HL-60 (cell line): ENCODE data around the gene PTPRN2.
"Not testable (repeated sequence)": the region's sequence is repeated elsewhere in the genome, so short reads cannot be mapped to it uniquely, and the experiment has no call there.

Experiments used
- DNase-seq, 2 experiments: peaks; one replicate each; pipeline ENCODE4 v3.0.0-alpha.2; 2010 to 2020; ENCODE audit warnings: low read depth in 1 of 2, low spot score in 1 of 2
- H3K27ac ChIP-seq: fragments of 250-450 bp; sonication (Bioruptor Pico); replicated peaks from 2 replicates; pipeline ENCODE4 v1.5.1; 2020; ENCODE audit warnings: mild to moderate bottlenecking, moderate library complexity
- H3K27me3 ChIP-seq: fragments of 250-450 bp; sonication (Bioruptor Pico); 2 replicates; pipeline ENCODE4 v1.5.1; 2021; ENCODE audit warnings: mild to moderate bottlenecking, moderate library complexity; ENCODE audit not compliant: insufficient read depth, poor library complexity, severe bottlenecking
- H3K4me3 ChIP-seq: replicated peaks from 2 replicates; pipeline ENCODE4 v1.5.1; 2011; ENCODE audit warnings: mild to moderate bottlenecking, control low read depth, low read length; ENCODE audit not compliant: insufficient read depth
- GABPA ChIP-seq: IDR thresholded peaks from 2 replicates; pipeline ENCODE4 v1.6.1; 2012; ENCODE audit warnings: low read depth
- POLR2AphosphoS5 ChIP-seq: IDR thresholded peaks from 2 replicates; pipeline ENCODE4 v1.6.1; 2012; ENCODE audit warnings: low read depth
- REST ChIP-seq: IDR thresholded peaks from 2 replicates; pipeline ENCODE4 v1.6.1; 2012; ENCODE audit warnings: low read depth; ENCODE audit not compliant: insufficient replicate concordance
- SPI1 ChIP-seq: IDR thresholded peaks from 2 replicates; pipeline ENCODE4 v1.6.1; 2012; ENCODE audit warnings: low read depth, mild to moderate bottlenecking, borderline replicate concordance
- TF ChIP-seq, protein P1 (sequence below): IDR thresholded peaks from one replicate; pipeline ENCODE4 v1.5.1; 2011; ENCODE audit warnings: low read length, control low read depth, inconsistent platforms; ENCODE audit not compliant: insufficient read depth

PTPRN2 gene

GRCh38 chr7:158343526-158343925 is 244.1 kb downstream of the PTPRN2 start:
- Histone ChIP-seq H3K27ac (no peak overlapping the region), H3K4me3 (no peak overlapping the region), H3K27me3 (no peaks in the 10 kb centered on the region)
- DNase-seq: no peak
- TF ChIP-seq SPI1 (no peak), GABPA (no peak), REST (no peak), POLR2AphosphoS5 (no peak)
- TF ChIP-seq, protein P1, sequence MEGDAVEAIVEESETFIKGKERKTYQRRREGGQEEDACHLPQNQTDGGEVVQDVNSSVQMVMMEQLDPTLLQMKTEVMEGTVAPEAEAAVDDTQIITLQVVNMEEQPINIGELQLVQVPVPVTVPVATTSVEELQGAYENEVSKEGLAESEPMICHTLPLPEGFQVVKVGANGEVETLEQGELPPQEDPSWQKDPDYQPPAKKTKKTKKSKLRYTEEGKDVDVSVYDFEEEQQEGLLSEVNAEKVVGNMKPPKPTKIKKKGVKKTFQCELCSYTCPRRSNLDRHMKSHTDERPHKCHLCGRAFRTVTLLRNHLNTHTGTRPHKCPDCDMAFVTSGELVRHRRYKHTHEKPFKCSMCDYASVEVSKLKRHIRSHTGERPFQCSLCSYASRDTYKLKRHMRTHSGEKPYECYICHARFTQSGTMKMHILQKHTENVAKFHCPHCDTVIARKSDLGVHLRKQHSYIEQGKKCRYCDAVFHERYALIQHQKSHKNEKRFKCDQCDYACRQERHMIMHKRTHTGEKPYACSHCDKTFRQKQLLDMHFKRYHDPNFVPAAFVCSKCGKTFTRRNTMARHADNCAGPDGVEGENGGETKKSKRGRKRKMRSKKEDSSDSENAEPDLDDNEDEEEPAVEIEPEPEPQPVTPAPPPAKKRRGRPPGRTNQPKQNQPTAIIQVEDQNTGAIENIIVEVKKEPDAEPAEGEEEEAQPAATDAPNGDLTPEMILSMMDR: no peak

GRCh38 chr7:158341097-158341496 is 246.5 kb downstream of the PTPRN2 start:
- not testable (repeated sequence) for H3K27ac ChIP-seq, H3K4me3 ChIP-seq, DNase-seq, H3K27me3 ChIP-seq

DNA sequence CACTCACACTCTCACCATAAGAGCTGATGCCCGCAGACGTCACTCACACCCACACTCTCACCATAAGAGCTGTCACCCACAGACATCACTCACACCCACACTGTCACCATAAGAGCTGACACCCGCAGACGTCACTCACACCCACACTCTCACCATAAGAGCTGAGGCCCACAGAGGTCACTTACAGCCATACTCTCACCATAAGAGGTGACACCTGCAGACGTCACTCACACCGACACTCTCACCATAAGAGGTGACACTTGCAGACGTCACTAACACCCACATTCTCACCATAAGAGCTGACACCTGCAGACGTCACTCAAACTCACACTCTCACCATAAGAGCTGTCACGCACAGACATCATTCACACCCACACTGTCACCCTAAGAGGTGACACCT is 250.7 kb downstream of the PTPRN2 start:
- not testable (repeated sequence) for H3K27ac ChIP-seq, H3K27me3 ChIP-seq, H3K4me3 ChIP-seq, DNase-seq

- DNase-seq: not testable (repeated sequence)
These were observed 255.1 kb downstream of the PTPRN2 start for GRCh38 chr7:158332516-158332915.

DNA sequence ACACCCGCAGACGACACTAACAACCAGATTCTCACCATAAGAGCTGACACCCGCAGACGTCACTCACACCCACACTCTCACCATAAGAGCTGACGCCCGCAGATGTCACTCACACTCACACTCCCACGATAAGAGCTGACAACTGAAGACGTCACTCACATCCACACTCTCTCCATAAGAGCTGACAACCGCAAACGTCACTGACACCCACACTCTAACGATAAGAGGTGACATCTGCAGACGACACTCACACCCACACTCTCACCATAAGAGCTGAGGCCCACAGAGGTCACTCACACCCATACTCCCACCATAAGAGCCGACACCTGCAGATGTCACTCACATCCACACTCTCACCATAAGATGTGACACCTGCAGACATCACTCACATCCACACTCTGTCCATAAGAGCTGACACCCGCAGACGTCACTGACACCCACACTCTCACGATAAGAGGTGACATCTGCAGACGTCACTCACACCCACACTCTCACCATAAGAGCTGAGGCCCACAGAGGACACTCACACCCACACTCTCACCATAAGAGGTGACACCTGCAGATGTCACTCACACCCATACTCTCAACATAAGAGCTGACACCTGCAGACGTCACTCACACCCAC is 255.7 kb downstream of the PTPRN2 start:
- H3K4me3 ChIP-seq, H3K27ac ChIP-seq, H3K27me3 ChIP-seq, DNase-seq: not testable (repeated sequence)

More at GRCh38 chr7:158332516-158332915, 255.1 kb downstream of the PTPRN2 start:
- H3K4me3 ChIP-seq, H3K27ac ChIP-seq, H3K27me3 ChIP-seq: not testable (repeated sequence)

DNA sequence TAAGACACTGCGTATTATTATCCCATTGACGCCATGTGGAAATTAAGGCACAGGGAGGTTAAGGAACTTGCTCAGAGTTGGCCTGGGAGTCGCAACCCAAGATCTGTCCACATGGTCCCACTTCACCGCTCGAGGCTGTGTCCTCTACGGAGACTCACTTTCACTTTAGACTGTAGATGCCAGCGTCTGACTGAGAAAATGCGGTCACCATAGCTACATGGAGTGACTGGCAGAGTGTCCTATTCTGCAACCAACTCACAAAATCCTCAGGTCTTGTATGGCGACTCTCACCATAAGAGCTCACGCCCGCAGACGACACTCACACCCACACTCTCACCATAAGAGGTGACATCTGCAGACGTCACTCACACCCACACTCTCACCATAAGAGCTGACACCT is 257.9 kb downstream of the PTPRN2 start:
- H3K4me3 ChIP-seq: no peak overlapping the region

More for the DNA sequence above, 257.9 kb downstream of the PTPRN2 start:
- TF ChIP-seq POLR2AphosphoS5: no peak
- no peak for TF ChIP-seq REST
- TF ChIP-seq GABPA: no peak
- no peak overlapping the region for H3K27ac ChIP-seq
- no peaks in the 10 kb centered on the region for H3K27me3 ChIP-seq
- no peak for DNase-seq
